GM12878 (cell line): ENCODE measurements around the gene HID1. TPM values are rescaled to one million over a fixed set of nuclear protein-coding genes. Genes with fewer than 3 reads are reported as not detected.

Experiments
- BMI1 ChIP-seq: fragments of 450-650 bp; IDR thresholded peaks from 2 replicates; pipeline ENCODE4 v1.6.1; 2016; ENCODE audit warnings: mild to moderate bottlenecking, moderate library complexity, borderline replicate concordance
- E4F1 ChIP-seq: fragments of 450-650 bp; IDR thresholded peaks from 2 replicates; pipeline ENCODE4 v1.6.1; 2018; ENCODE audit warnings: borderline replicate concordance, mild to moderate bottlenecking; ENCODE audit not compliant: partially characterized antibody
- FOXM1 ChIP-seq: IDR thresholded peaks from 2 replicates; pipeline ENCODE4 v1.6.1; 2012; ENCODE audit warnings: low read depth, mild to moderate bottlenecking, inconsistent platforms, low read length, moderate library complexity
- SUPT20H ChIP-seq: IDR thresholded peaks from 2 replicates; pipeline ENCODE4 v1.6.1; 2011; ENCODE audit warnings: low read depth, mild to moderate bottlenecking, low read length, moderate library complexity, borderline replicate concordance; ENCODE audit not compliant: control insufficient read depth
- TBL1XR1 ChIP-seq: IDR thresholded peaks from 2 replicates; pipeline ENCODE4 v1.6.1; 2012; ENCODE audit warnings: low read depth, low read length, improper control_type of control experiment
- WRNIP1 ChIP-seq: IDR thresholded peaks from 2 replicates; pipeline ENCODE4 v1.6.1; 2011; ENCODE audit warnings: low read depth, low read length, improper control_type of control experiment, borderline replicate concordance
- polyA plus RNA-seq, 11 experiments: library from polyadenylated mRNA; depleted of rRNA in 4 of 11; unstranded in 6 of 11; stranded (reverse) in 5 of 11; fragments of >200 nt; fragmentation: Nextera tagmentation in 4 of 11; fragmentation: Illumina TruSeq in 1 of 11; extraction: Ambion mirVana in 4 of 11; extraction: Trizol in 1 of 11; gene quantifications; 1 replicate in 1 of 11; 2 replicates in 10 of 11; pipeline versions ENCODE4 v1.2.1 to v1.2.3, GENCODE V29; 2011 to 2016; ENCODE audit warnings: inconsistent platforms in 2 of 11, missing spikeins in 2 of 11, low read depth in 1 of 11
- total RNA-seq, 4 experiments: library from RNA; depleted of rRNA in 3 of 4; stranded (reverse); fragments of >200 nt in 3 of 4; fragmentation: Illumina TruSeq in 1 of 4; extraction: Trizol in 1 of 4; gene quantifications; 2 replicates each; pipeline versions ENCODE4 v1.2.1 to v1.2.3, GENCODE V29; 2013 to 2021
- TF ChIP-seq, protein P1 (sequence below): fragments of 450-650 bp; IDR thresholded peaks from 2 replicates; pipeline ENCODE4 v1.6.1; 2018; ENCODE audit warnings: mild to moderate bottlenecking, low read depth, moderate library complexity; ENCODE audit not compliant: partially characterized antibody
- TF ChIP-seq, protein P2 (sequence below): IDR thresholded peaks from 2 replicates; pipeline ENCODE4 v1.6.1; 2012; ENCODE audit warnings: low read length, inconsistent platforms

The HID1 gene
- total and polyA plus RNA-seq, 10 of the 15 experiments (the other 5 are each of a cell fraction or from before 2014, with no cell fraction given) = 0.04 to 0.77 (median 0.32) TPM; not detected in 2

DNA sequence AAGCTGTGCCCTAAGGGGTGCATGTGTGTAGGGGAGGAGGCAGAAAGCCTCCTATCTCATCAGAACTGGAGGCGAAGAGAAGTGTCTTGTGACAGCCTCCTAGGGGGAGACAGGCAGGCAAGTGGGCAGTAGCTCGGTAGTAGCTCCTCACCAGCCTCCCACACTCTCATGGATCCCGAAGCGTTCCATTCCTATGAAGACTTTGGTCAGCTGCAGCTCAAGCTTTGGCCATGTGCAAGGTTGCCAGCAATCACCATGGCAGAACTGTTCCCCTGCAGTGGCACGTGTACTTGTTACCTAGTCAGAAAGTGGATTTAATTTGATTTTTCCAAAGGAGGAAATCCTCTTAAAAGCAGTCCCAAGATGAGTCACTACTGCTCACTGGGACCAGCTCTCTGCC, 46.6 kb upstream of the HID1 start (continued):
- no peak for TF ChIP-seq E4F1
- TF ChIP-seq, protein P1, sequence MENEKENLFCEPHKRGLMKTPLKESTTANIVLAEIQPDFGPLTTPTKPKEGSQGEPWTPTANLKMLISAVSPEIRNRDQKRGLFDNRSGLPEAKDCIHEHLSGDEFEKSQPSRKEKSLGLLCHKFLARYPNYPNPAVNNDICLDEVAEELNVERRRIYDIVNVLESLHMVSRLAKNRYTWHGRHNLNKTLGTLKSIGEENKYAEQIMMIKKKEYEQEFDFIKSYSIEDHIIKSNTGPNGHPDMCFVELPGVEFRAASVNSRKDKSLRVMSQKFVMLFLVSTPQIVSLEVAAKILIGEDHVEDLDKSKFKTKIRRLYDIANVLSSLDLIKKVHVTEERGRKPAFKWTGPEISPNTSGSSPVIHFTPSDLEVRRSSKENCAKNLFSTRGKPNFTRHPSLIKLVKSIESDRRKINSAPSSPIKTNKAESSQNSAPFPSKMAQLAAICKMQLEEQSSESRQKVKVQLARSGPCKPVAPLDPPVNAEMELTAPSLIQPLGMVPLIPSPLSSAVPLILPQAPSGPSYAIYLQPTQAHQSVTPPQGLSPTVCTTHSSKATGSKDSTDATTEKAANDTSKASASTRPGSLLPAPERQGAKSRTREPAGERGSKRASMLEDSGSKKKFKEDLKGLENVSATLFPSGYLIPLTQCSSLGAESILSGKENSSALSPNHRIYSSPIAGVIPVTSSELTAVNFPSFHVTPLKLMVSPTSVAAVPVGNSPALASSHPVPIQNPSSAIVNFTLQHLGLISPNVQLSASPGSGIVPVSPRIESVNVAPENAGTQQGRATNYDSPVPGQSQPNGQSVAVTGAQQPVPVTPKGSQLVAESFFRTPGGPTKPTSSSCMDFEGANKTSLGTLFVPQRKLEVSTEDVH = no peak
- no peak for TF ChIP-seq SUPT20H
- no peak for TF ChIP-seq WRNIP1
- TF ChIP-seq, protein P2, sequence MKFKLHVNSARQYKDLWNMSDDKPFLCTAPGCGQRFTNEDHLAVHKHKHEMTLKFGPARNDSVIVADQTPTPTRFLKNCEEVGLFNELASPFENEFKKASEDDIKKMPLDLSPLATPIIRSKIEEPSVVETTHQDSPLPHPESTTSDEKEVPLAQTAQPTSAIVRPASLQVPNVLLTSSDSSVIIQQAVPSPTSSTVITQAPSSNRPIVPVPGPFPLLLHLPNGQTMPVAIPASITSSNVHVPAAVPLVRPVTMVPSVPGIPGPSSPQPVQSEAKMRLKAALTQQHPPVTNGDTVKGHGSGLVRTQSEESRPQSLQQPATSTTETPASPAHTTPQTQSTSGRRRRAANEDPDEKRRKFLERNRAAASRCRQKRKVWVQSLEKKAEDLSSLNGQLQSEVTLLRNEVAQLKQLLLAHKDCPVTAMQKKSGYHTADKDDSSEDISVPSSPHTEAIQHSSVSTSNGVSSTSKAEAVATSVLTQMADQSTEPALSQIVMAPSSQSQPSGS = no peak
- no peak for TF ChIP-seq TBL1XR1
- TF ChIP-seq FOXM1 = no peak
- TF ChIP-seq BMI1 = no peak
